HFFc6 (cell line): ENCODE data around the gene LTA4H. TPM values are rescaled to one million over a fixed set of nuclear protein-coding genes. Genes with fewer than 3 reads are reported as not detected.

Experiments used
- DNase-seq: peaks from one replicate; pipeline ENCODE4 v3.0.0-alpha.2; 2018
- H3K27ac Mint-ChIP-seq: 2 replicates; pipeline ENCODE4 v1.8.0; 2020; ENCODE audit warnings: mild to moderate bottlenecking, mixed read lengths
- H3K27me3 Mint-ChIP-seq: 2 replicates; pipeline ENCODE4 v1.8.0; 2021; ENCODE audit warnings: mild to moderate bottlenecking, moderate library complexity, mixed read lengths; ENCODE audit not compliant: insufficient read depth
- H3K36me3 Mint-ChIP-seq: 2 replicates; pipeline ENCODE4 v1.8.0; 2021; ENCODE audit warnings: low read depth, mixed read lengths
- H3K4me1 Mint-ChIP-seq: 2 replicates; pipeline ENCODE4 v1.8.0; 2020; ENCODE audit warnings: low read depth, mixed read lengths
- H3K4me3 Mint-ChIP-seq: 2 replicates; pipeline ENCODE4 v1.8.0; 2020; ENCODE audit warnings: mild to moderate bottlenecking, moderate library complexity, mixed read lengths
- H3K9me3 Mint-ChIP-seq: 2 replicates; pipeline ENCODE4 v1.8.0; 2020; ENCODE audit warnings: mild to moderate bottlenecking, mixed read lengths
- CTCF ChIP-seq: fragments of 200-600 bp; sonication (generic); IDR thresholded peaks from 2 replicates; pipeline ENCODE4 v1.5.0; 2021; ENCODE audit warnings: antibody characterized with exemption, mild to moderate bottlenecking
- long read RNA-seq: library from polyadenylated mRNA; unstranded; transcript quantifications from one replicate; pipeline ENCODE4 v2.0.0, GENCODE V29; 2019
- total RNA-seq, 6 experiments: library from RNA; stranded (reverse); fragmentation: NEBNext Ultra II Directional; extraction: Animal tissue kit (Norgen Biotek cat#: 25700); gene quantifications; 2 replicates in 1 of 6; 3 replicates in 5 of 6; pipeline ENCODE4 v1.2.3, GENCODE V29; 2021

The LTA4H gene
- 10 to 100 TPM; 50.2 to 59.0 (median 51.6) TPM for total RNA-seq
- long read RNA-seq, transcript LTA4H-201 (19 exons, 2,139 nt) = major isoform, 59 of 77 reads
- long read RNA-seq, partial matches to known transcripts = 4 of 77 reads
- long read RNA-seq, other reads (novel, unspliced or antisense) = 14 of 77 reads

DNA sequence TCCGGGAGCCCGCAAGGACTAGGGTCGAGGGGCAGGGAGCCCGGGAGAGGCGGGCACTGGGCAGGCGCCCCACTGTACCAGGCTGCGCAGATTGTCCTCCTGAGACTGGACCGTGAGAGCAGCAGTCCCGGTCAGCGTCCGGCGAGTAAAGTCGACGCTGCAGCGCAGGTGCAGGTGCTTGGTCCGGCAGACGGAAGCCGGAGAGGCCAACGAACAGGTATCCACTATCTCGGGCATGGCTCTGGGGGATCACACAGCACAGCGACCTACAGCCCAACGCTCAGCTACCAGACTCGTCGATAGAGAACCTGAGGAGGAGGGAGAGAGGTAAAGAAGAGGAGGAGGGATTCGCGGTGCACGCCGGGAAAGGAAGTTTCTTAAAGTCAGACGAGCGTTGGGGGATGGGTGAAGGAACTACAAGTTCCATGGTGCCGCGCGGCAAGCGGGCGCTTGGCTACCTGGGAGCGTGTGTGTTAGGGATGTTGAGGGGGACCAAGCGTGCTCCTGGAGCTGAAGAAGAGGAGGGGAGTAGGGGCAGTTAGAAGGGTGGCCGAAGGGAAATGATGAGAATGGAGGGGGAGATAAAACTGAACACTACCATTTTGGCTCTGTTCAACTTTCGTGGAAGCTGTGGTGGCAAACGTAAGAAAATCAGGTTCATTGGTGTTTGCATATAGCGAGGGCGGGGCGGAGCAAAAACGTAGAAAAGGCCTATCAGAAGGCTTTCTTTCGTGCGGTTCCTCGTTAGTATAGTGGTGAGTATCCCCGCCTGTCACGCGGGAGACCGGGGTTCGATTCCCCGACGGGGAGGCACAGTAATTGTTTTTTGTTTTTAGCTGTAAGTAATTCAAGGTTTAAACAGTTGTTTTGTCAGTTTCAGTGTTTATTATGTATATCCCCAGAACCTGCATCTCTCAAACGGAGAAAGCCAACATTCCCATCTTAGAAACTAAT, at the start of gene LTA4H:
LTA4H (minus strand) TSS at position 305 of the 954 bp plus-strand sequence; CDS start at position 237, 68 bp downstream.
- no peaks in the 10 kb centered on the region for H3K36me3 Mint-ChIP-seq
- H3K27ac Mint-ChIP-seq = no peak within 1 kb of the TSS
- TF ChIP-seq CTCF = no peak
- H3K9me3 Mint-ChIP-seq = no peaks in the 10 kb centered on the region
- peak; percentile 94 for DNase-seq
- no peaks in the 10 kb centered on the region for H3K4me1 Mint-ChIP-seq
- H3K27me3 Mint-ChIP-seq = no peaks in the 10 kb centered on the region
- H3K4me3 Mint-ChIP-seq = no peak within 1 kb of the TSS

DNA sequence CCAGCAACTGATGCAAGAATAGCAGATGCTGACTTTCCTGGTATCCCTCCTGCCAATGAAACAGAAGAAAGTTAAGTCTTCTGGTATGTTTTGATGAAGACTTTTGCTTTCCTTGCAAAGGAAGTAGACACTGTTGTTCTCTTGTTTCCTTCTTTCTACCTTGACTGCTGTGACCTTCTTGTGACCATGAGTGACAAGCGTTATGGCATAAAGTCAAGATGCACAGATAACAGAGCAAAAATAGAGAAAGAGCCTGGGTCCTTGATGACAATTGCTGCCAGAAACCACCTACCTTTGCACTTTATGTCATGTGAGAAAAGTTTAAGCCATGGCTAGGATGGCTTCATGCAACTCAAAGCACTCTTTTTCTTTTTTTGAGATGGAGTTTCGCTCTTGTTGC, 49.2 kb upstream of the LTA4H start:
- DNase-seq = no peak
- H3K27me3 Mint-ChIP-seq = peaks cover 12% of the 10 kb centered on the region
- peaks cover 11% of the 10 kb centered on the region for H3K9me3 Mint-ChIP-seq
- no peak overlapping the region for H3K4me3 Mint-ChIP-seq
- TF ChIP-seq CTCF = no peak
- H3K36me3 Mint-ChIP-seq = peaks cover 6% of the 10 kb centered on the region
- no peak overlapping the region for H3K27ac Mint-ChIP-seq
- H3K4me1 Mint-ChIP-seq = peaks cover 11% of the 10 kb centered on the region

DNA sequence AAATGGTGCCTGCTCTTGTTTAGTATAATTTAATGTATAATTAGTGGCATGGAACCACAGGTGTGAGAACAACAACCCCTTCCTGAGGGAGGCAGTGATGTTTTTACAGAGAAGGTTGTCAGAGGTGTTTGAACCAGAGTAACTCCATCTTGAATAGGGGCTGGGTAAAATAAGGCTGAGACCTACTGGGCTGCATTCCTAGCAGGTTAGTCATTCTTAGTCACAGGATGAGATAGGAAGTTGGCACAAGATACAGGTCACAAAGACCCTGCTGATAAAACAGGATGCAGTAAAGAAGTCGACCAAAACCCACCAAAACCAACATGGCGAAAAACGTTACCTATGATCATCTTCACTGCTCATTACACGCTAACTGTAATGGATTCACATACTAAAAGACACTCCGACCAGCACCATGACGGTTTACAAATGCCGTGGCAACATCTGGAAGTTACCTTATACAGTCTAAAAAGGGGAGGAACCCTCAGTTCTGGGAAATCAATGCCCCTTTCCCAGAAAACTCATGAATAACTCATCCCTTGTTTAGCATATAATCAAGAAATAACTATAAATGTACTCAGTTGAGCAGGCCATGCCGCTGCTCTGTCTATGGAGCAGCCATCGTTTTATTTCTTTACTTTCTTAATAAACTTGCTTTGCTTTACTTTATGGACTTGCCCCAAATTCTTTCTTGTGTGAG, 47.8 kb upstream of the LTA4H start:
- Mint-ChIP-seq H3K36me3 (peaks cover 6% of the 10 kb centered on the region), H3K27ac (no peak overlapping the region), H3K4me1 (peaks cover 11% of the 10 kb centered on the region), H3K9me3 (peaks cover 7% of the 10 kb centered on the region), H3K4me3 (no peak overlapping the region), H3K27me3 (peaks cover 12% of the 10 kb centered on the region)
- no peak for TF ChIP-seq CTCF
- no peak for DNase-seq

GRCh38 chr12:96081596-96081995, 46.2 kb upstream of the LTA4H start:
- H3K4me1 Mint-ChIP-seq = peaks cover 11% of the 10 kb centered on the region
- peaks cover 20% of the 10 kb centered on the region for H3K27me3 Mint-ChIP-seq
- H3K9me3 Mint-ChIP-seq = peaks cover 7% of the 10 kb centered on the region
- H3K27ac Mint-ChIP-seq = no peak overlapping the region
- no peak for DNase-seq
- H3K4me3 Mint-ChIP-seq = no peak overlapping the region
- H3K36me3 Mint-ChIP-seq = peaks cover 6% of the 10 kb centered on the region
- no peak for TF ChIP-seq CTCF

DNA sequence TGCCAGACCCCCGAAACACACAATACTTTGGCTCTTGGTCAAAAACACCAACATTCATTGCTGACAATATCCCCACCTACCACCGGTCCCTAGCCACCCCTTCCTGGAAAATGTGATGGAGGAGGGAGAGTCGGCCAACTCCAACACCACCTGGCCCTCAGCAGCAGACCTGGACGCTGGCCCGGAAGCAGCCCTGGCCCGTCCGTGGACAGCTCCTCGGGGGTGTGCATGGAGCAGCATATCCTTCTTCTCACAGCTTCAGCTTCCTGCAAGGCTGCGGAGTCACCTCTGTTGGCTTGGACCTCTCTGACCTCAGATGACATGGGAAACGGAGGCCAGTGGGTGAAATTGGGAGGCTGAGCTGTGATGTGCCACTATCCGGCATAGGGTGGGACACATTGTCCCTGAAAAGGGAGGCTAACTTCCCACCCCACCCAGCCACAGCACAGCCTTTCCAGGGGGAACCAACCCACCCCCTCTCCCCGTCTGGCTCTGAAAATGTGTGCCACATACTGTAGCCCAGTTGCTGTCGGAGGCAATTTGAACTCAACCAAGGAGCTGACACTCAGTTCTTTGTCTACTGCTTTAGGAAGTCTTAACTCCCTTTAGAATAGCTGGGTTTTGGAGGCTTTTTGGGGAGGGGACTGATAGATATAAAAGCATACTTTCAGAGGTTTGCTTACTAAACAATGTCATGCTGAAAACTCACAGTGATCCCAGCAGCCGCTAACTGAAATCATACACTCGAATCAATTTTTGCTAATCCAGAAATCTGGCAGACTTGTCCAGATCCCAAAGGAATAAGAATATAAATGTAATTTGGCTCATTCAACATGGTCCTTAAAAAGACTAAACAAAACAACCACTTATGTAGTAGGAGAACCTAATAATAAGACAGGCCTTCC, 43.1 kb upstream of the LTA4H start:
- H3K36me3 Mint-ChIP-seq = no peaks in the 10 kb centered on the region
- TF ChIP-seq CTCF = no peak
- no peaks in the 10 kb centered on the region for H3K9me3 Mint-ChIP-seq
- DNase-seq = no peak
- peaks cover 11% of the 10 kb centered on the region for H3K4me1 Mint-ChIP-seq
- no peak overlapping the region for H3K4me3 Mint-ChIP-seq
- peaks cover 26% of the 10 kb centered on the region for H3K27me3 Mint-ChIP-seq
- H3K27ac Mint-ChIP-seq = no peak overlapping the region
